Epithelial cell of esophagus (primary cell): ENCODE measurements around the gene FAM200B.

Source experiments
- DNase-seq: peaks from one replicate; pipeline ENCODE4 v3.0.0; 2010; ENCODE audit warnings: low read depth
- H3K4me3 ChIP-seq: 2 replicates; pipeline ENCODE4 v1.5.1; 2011; ENCODE audit warnings: mild to moderate bottlenecking, low read length, control low read depth
- TF ChIP-seq, protein P1 (sequence below): IDR thresholded peaks from 2 replicates; pipeline ENCODE4 v1.5.1; 2011; ENCODE audit warnings: low read depth, mild to moderate bottlenecking, low read length, control low read depth, inconsistent platforms; ENCODE audit not compliant: insufficient read depth; ENCODE audit errors: missing control alignments

Gene FAM200B

DNA sequence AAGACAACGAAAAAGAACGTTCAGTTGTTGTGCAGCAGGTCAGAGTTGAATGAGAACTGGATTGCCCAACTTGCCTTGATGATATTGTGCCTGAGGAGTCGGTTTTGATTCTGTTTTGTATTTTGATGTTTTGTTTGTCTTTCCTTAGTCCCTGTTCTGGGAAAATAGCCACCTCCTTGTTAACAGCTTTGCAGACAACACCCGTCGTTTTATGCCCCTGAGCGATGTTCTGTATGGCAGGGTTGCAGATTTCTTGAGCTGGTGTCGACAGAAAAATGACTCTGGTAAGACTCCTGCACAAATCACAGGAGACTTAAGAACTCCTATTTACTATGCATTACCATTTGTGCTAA lies 25.7 kb downstream of the FAM200B start:
- TF ChIP-seq, protein P1, sequence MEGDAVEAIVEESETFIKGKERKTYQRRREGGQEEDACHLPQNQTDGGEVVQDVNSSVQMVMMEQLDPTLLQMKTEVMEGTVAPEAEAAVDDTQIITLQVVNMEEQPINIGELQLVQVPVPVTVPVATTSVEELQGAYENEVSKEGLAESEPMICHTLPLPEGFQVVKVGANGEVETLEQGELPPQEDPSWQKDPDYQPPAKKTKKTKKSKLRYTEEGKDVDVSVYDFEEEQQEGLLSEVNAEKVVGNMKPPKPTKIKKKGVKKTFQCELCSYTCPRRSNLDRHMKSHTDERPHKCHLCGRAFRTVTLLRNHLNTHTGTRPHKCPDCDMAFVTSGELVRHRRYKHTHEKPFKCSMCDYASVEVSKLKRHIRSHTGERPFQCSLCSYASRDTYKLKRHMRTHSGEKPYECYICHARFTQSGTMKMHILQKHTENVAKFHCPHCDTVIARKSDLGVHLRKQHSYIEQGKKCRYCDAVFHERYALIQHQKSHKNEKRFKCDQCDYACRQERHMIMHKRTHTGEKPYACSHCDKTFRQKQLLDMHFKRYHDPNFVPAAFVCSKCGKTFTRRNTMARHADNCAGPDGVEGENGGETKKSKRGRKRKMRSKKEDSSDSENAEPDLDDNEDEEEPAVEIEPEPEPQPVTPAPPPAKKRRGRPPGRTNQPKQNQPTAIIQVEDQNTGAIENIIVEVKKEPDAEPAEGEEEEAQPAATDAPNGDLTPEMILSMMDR: no peak
- DNase-seq: peak; percentile 56
- no peak overlapping the region for H3K4me3 ChIP-seq

DNA sequence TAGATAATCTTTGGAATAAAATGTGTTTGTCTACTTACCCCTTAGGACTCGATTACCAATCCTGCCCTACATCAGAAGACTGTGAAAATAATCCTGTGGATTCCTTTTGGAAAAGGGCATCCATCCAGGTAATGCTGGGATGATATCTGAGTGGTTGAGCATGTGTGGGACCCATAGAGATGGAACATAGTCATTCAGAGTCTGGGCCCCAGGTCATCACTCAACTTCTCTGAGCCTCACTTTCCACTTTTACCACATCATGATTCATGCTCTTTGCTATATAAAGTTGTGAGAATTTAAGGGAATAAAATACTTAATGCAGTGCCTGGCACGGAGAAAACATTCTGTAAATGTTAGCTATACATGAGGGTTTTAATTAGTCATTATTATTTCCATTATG lies 30.1 kb downstream of the FAM200B start:
- TF ChIP-seq, protein P1: no peak
- no peak for DNase-seq
- no peak overlapping the region for H3K4me3 ChIP-seq

DNA sequence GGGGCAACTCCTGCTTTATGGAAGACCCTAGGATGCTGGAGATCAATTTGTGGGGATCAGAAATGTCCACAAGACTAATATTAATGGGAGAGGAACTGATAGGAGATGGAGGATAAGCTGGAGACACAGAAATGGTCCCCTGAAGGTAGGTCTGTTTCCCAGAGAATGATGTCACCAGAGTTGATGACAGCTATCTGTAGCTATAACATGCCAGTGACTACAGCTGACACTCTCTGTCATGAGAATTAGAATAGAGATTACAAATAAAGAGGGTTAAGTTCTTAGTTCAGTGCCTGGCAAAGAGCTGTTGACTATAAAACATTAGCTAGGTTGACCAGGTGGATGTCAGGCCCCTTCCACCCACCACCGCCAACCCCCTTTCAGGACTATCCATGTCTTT lies 30.6 kb downstream of the FAM200B start:
- no peak overlapping the region for H3K4me3 ChIP-seq
- DNase-seq: no peak
- TF ChIP-seq, protein P1: no peak

DNA sequence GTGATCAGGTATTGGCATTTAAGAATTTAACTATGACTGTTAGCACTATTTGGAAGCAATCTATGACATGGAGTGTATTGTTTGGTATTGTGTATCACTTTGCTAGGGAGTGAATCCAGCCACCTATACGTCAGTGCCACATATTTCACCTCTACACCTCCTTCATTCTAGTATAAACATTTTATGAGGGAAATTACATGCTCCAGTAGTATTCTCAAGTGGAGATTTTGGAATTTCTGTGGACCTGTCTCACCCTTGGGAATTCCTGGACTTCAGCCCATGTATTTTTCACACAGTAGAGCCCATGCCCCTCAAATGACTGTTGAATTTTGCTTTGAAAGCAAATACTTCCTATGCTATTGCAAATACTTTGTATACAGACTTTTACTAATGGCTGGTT lies 32.5 kb downstream of the FAM200B start:
- TF ChIP-seq, protein P1: no peak
- H3K4me3 ChIP-seq: no peak overlapping the region
- no peak for DNase-seq

DNA sequence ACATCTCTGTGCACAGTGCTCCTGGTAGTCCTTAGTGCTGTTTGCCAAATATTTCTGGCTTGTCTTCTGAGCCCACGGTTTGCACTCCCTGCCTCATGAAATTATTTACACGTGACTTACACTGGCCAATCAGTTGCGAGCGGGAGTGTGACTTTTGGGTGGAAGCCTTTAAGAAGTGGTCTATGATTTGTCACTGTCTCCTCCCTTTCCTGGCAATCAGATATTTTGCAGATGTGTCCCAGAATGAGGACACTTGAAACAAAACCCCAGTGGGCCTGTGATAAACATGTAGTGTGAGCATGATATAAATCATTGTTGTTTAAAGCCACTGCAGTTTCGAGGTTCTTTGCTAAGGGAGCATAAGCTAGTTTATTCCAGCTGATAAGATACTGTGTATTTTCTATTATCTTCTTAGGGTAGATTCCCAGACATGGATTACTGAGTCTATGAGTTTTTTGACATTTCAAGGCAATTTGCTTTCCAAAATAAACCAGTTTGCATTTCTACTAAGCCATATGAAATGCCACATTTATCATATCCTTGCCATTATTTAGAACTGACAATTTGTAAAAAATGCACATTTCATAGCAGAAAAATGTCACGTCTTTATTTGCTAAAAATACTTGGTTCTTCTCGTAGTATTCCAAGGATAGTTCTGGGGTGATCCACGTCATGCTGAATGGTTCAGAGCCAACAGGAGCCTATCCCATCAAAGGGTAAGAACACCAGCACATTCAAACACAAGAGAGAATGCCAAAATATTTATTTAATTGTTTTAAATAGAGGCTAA lies 33.2 kb downstream of the FAM200B start:
- no peak overlapping the region for H3K4me3 ChIP-seq
- TF ChIP-seq, protein P1: no peak
- no peak for DNase-seq

DNA sequence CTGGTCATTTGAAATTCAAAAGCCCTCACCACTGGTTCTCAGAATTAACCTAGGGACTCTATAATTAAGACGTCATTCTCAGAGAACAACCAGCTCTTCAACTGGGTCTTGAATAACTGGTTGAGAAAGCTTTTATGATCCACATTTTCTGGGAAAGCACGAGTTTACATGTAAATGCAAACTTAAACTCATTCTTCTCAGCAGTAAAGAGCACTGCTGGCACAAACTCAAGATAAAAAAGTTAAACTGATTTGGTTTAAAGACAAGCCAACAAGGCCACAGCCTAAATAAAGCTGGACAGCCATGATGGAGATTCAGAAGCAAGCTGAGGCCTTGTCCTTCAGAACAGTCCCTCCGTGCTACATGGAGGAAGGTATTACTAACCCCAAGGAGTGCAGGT lies 34.5 kb downstream of the FAM200B start:
- no peak overlapping the region for H3K4me3 ChIP-seq
- TF ChIP-seq, protein P1: no peak
- DNase-seq: no peak

DNA sequence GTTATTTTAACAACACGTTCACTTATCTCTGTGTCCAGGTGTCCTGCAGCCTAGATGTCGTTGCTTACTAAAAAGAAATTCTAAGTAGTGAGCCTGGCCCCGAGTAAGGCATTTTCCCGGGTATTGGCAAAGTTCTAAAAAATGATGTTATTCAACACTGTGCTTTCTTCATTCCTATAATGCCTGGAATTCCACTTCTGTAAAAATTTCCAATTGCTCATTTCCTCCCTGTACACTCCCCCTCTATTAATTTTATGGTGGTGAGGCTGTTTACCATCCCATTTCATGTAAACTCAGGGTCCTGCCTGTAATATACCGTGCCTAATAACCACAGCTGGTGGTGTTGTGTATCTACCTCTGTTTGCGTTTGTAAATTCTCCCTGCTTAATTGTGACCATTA lies 35.5 kb downstream of the FAM200B start:
- TF ChIP-seq, protein P1: no peak
- no peak overlapping the region for H3K4me3 ChIP-seq
- DNase-seq: no peak
